ENCODE data around the gene LPP.

DNA sequence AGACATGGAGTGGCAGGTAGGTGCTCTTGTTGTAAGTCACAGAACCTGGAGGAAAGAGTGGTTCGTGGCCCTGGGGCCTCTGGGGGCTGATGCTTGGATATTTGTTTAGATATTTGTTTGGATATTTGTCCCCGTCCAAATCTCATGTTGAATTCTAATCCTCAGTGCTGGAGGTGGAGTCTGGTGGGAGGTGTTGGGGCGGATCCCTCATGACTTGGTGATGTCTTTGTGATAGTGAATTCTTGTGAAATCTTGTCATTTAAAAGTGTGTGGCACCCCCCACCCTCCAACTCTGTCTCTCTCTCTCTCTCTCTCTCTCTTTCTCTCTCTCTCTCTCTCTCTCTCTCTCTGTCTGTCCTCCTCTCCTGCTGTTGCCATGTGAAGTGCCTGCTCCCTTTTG is 122.4 kb downstream of the LPP start:
- no peak for TF ChIP-seq RCOR1 (IDR thresholded peaks at IDR 0.05; ENCODE audit: insufficient replicate concordance, low read length)
- no peak for TF ChIP-seq CTCF (conservative IDR thresholded peaks at IDR 0.05; ENCODE audit: low read depth, low read length)
- no peak for TF ChIP-seq POLR2A (IDR thresholded peaks at IDR 0.05; ENCODE audit: low read depth, low read length)
- no peak for TF ChIP-seq RAD21 (IDR thresholded peaks at IDR 0.05; ENCODE audit: low read length)
- TF ChIP-seq CEBPB (IDR thresholded peaks at IDR 0.05; ENCODE audit: low read depth, low read length): no peak
- TF ChIP-seq CHD1 (IDR thresholded peaks at IDR 0.05; ENCODE audit: low read depth, low read length): no peak
- TF ChIP-seq FOS (IDR thresholded peaks at IDR 0.05; ENCODE audit: low read depth, low read length): no peak
- no peak for TF ChIP-seq NFE2L2 (IDR thresholded peaks at IDR 0.05; ENCODE audit: low read depth, low read length)
